ENCODE measurements around the gene IFI27.
A peak's percentile ranks its signal among the peaks of the same experiment; 100 is the strongest.

Gene IFI27

GRCh38 chr14:94081386-94081820 is 29.1 kb upstream of the IFI27 start:
- Histone ChIP-seq H3K4me3 (ENCODE audit: low read depth, low read length) (peak overlapping the region; percentile 93), H3K27ac (ENCODE audit: low read depth, low read length) (peak overlapping the region; percentile 35; the same call in 1 of the 2 replicates), H3K79me2 (ENCODE audit: control insufficient read depth, insufficient read depth, low read length, unreplicated experiment) (peaks cover 71% of the 10 kb centered on the region), H3K27me3 (ENCODE audit: insufficient read depth, low read length) (no peaks in the 10 kb centered on the region), H3K36me3 (ENCODE audit: insufficient read depth, low read length) (peaks cover 31% of the 10 kb centered on the region), H2AFZ (ENCODE audit: low read length, unreplicated experiment) (peak overlapping the region; percentile 92), H3K4me1 (ENCODE audit: control insufficient read depth, insufficient read depth, low read length, unreplicated experiment) (peaks cover 29% of the 10 kb centered on the region)

GRCh38 chr14:94087891-94088290 is 22.6 kb upstream of the IFI27 start:
- peaks cover 2% of the 10 kb centered on the region; the same call in 1 of the 2 replicates for H3K36me3 ChIP-seq (ENCODE audit: insufficient read depth, low read length)
- H2AFZ ChIP-seq (ENCODE audit: low read length, unreplicated experiment): no peak overlapping the region
- H3K4me1 ChIP-seq (ENCODE audit: control insufficient read depth, insufficient read depth, low read length, unreplicated experiment): peaks cover 20% of the 10 kb centered on the region
- no peak overlapping the region for H3K4me3 ChIP-seq (ENCODE audit: low read depth, low read length)
- peaks cover 19% of the 10 kb centered on the region for H3K79me2 ChIP-seq (ENCODE audit: control insufficient read depth, insufficient read depth, low read length, unreplicated experiment)
- H3K27ac ChIP-seq (ENCODE audit: low read depth, low read length): no peak overlapping the region
- H3K27me3 ChIP-seq (ENCODE audit: insufficient read depth, low read length): no peaks in the 10 kb centered on the region

DNA sequence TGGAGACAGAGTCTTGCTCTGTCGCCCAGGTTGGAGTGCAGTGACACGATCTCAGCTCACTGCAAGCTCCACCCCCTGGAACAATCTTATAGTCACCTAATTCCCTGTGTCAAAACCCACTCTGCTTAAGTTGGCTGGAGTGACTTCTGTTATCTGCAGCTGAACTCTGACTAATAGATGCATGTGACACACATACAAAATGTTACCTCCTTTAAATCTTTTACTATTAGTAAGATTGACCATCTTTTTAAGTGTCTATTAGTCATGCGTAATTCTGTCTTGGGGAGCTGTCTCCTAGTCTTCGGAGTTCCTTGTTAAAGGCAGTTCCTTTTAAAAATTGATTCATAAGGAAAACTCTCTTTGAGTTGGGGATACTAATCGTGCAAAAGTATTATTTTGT is 22.0 kb upstream of the IFI27 start:
- Histone ChIP-seq H3K27me3 (ENCODE audit: insufficient read depth, low read length) (no peaks in the 10 kb centered on the region), H3K4me3 (ENCODE audit: low read depth, low read length) (peak overlapping the region; percentile 18), H3K36me3 (ENCODE audit: insufficient read depth, low read length) (no peaks in the 10 kb centered on the region), H3K27ac (ENCODE audit: low read depth, low read length) (peak overlapping the region; percentile 28; the same call in 1 of the 2 replicates), H3K4me1 (ENCODE audit: control insufficient read depth, insufficient read depth, low read length, unreplicated experiment) (peaks cover 20% of the 10 kb centered on the region), H2AFZ (ENCODE audit: low read length, unreplicated experiment) (no peak overlapping the region), H3K79me2 (ENCODE audit: control insufficient read depth, insufficient read depth, low read length, unreplicated experiment) (peaks cover 14% of the 10 kb centered on the region)

DNA sequence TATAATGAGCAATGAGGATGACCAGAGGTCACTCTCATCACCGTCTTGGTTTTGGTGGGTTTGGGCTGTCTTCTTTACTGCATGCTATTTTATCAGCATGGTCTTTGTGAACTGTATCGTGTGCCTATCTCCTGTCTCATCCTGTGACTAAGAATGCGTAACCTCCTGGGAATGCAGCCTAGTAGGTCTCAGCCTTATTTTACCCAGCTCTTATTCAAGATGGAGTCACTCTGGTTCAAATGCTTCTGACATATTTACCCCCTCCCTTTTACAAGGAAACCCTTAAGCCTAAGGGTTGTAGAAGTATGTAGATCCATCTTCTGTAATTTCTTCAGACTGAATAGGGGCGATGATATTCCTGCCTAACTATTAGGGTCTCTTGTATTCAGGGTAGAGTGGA is 21.1 kb upstream of the IFI27 start:
- peaks cover 13% of the 10 kb centered on the region for H3K79me2 ChIP-seq (ENCODE audit: control insufficient read depth, insufficient read depth, low read length, unreplicated experiment)

GRCh38 chr14:94093418-94093817 is 17.1 kb upstream of the IFI27 start:
- peaks cover 13% of the 10 kb centered on the region for H3K4me1 ChIP-seq (ENCODE audit: control insufficient read depth, insufficient read depth, low read length, unreplicated experiment)
- H3K36me3 ChIP-seq (ENCODE audit: insufficient read depth, low read length): no peaks in the 10 kb centered on the region
- peaks cover 9% of the 10 kb centered on the region for H3K79me2 ChIP-seq (ENCODE audit: control insufficient read depth, insufficient read depth, low read length, unreplicated experiment)
- no peak overlapping the region for H3K4me3 ChIP-seq (ENCODE audit: low read depth, low read length)
- H3K27me3 ChIP-seq (ENCODE audit: insufficient read depth, low read length): no peaks in the 10 kb centered on the region
- H2AFZ ChIP-seq (ENCODE audit: low read length, unreplicated experiment): no peak overlapping the region
- H3K27ac ChIP-seq (ENCODE audit: low read depth, low read length): no peak overlapping the region

More for the DNA sequence above, 21.1 kb upstream of the IFI27 start:
- Histone ChIP-seq H3K27me3 (ENCODE audit: insufficient read depth, low read length) (no peaks in the 10 kb centered on the region), H2AFZ (ENCODE audit: low read length, unreplicated experiment) (no peak overlapping the region), H3K27ac (ENCODE audit: low read depth, low read length) (no peak overlapping the region), H3K36me3 (ENCODE audit: insufficient read depth, low read length) (no peaks in the 10 kb centered on the region), H3K4me1 (ENCODE audit: control insufficient read depth, insufficient read depth, low read length, unreplicated experiment) (peaks cover 20% of the 10 kb centered on the region), H3K4me3 (ENCODE audit: low read depth, low read length) (no peak overlapping the region)

DNA sequence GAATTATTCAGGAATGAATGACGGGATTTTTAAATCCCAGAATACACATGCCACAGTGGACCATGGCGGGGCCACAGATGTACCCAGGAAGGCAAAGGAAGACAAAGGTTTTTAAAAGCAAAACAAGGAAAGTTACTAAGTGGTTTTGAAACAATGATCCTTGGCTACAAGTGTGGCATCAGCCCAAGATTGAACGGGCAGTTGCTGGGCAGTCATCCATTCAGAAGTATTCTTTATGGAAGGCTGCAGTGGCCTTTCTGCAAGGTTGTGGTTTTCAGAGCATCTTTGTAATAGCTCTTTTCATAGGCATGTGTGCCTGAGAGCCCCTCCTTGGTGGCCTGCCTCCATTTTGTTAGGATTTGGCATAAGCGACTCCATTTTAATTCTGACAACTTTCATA is 13.4 kb upstream of the IFI27 start:
- Histone ChIP-seq H3K27ac (ENCODE audit: low read depth, low read length) (no peak overlapping the region), H3K4me3 (ENCODE audit: low read depth, low read length) (no peak overlapping the region), H3K4me1 (ENCODE audit: control insufficient read depth, insufficient read depth, low read length, unreplicated experiment) (peaks cover 11% of the 10 kb centered on the region), H3K79me2 (ENCODE audit: control insufficient read depth, insufficient read depth, low read length, unreplicated experiment) (peaks cover 5% of the 10 kb centered on the region), H3K27me3 (ENCODE audit: insufficient read depth, low read length) (no peaks in the 10 kb centered on the region), H2AFZ (ENCODE audit: low read length, unreplicated experiment) (no peak overlapping the region), H3K36me3 (ENCODE audit: insufficient read depth, low read length) (no peaks in the 10 kb centered on the region)

- no peak overlapping the region for H3K27ac ChIP-seq (ENCODE audit: low read depth, low read length)
- peaks cover 11% of the 10 kb centered on the region for H3K4me1 ChIP-seq (ENCODE audit: control insufficient read depth, insufficient read depth, low read length, unreplicated experiment)
- no peaks in the 10 kb centered on the region for H3K36me3 ChIP-seq (ENCODE audit: insufficient read depth, low read length)
- H3K27me3 ChIP-seq (ENCODE audit: insufficient read depth, low read length): no peaks in the 10 kb centered on the region
- H3K79me2 ChIP-seq (ENCODE audit: control insufficient read depth, insufficient read depth, low read length, unreplicated experiment): peaks cover 2% of the 10 kb centered on the region
- H2AFZ ChIP-seq (ENCODE audit: low read length, unreplicated experiment): no peak overlapping the region
- no peak overlapping the region for H3K4me3 ChIP-seq (ENCODE audit: low read depth, low read length)
Observed at GRCh38 chr14:94098326-94098992, 12.1 kb upstream of the IFI27 start.

DNA sequence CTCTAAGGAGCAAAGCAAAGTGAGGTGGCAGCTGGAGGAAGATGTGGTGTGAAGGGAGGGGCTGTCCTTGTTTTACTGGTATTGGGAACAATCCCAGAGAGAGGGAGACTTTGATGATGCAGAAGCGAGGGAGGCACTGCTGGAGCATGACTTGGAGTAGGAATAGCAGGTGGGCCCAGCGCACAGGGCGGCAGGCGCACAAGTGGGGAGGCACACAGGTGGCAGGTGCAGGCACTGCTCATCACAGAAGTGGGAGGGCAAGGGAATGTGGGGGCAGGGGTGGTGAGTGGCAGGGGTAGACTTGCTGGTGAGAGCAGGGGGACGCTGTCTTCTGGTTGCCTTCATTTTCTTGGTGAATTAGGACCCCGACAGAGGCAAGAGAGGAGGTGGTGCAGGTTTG is 11.5 kb upstream of the IFI27 start:
- Histone ChIP-seq H3K4me3 (ENCODE audit: low read depth, low read length) (no peak overlapping the region), H3K4me1 (ENCODE audit: control insufficient read depth, insufficient read depth, low read length, unreplicated experiment) (peaks cover 11% of the 10 kb centered on the region), H3K27ac (ENCODE audit: low read depth, low read length) (no peak overlapping the region), H3K79me2 (ENCODE audit: control insufficient read depth, insufficient read depth, low read length, unreplicated experiment) (no peaks in the 10 kb centered on the region), H3K27me3 (ENCODE audit: insufficient read depth, low read length) (no peaks in the 10 kb centered on the region), H2AFZ (ENCODE audit: low read length, unreplicated experiment) (no peak overlapping the region), H3K36me3 (ENCODE audit: insufficient read depth, low read length) (no peaks in the 10 kb centered on the region)

- peaks cover 11% of the 10 kb centered on the region for H3K4me1 ChIP-seq (ENCODE audit: control insufficient read depth, insufficient read depth, low read length, unreplicated experiment)
- H2AFZ ChIP-seq (ENCODE audit: low read length, unreplicated experiment): no peak overlapping the region
- no peaks in the 10 kb centered on the region for H3K79me2 ChIP-seq (ENCODE audit: control insufficient read depth, insufficient read depth, low read length, unreplicated experiment)
- no peaks in the 10 kb centered on the region for H3K36me3 ChIP-seq (ENCODE audit: insufficient read depth, low read length)
- no peak overlapping the region for H3K27ac ChIP-seq (ENCODE audit: low read depth, low read length)
- H3K4me3 ChIP-seq (ENCODE audit: low read depth, low read length): no peak overlapping the region
- H3K27me3 ChIP-seq (ENCODE audit: insufficient read depth, low read length): no peaks in the 10 kb centered on the region
Observed at GRCh38 chr14:94100847-94101246, 9.7 kb upstream of the IFI27 start.

GRCh38 chr14:94101748-94102147 is 8.8 kb upstream of the IFI27 start:
- H3K36me3 ChIP-seq (ENCODE audit: insufficient read depth, low read length): no peaks in the 10 kb centered on the region
- no peaks in the 10 kb centered on the region for H3K27me3 ChIP-seq (ENCODE audit: insufficient read depth, low read length)
- H3K4me3 ChIP-seq (ENCODE audit: low read depth, low read length): no peak overlapping the region
- no peaks in the 10 kb centered on the region for H3K79me2 ChIP-seq (ENCODE audit: control insufficient read depth, insufficient read depth, low read length, unreplicated experiment)
- H2AFZ ChIP-seq (ENCODE audit: low read length, unreplicated experiment): no peak overlapping the region
- peaks cover 11% of the 10 kb centered on the region for H3K4me1 ChIP-seq (ENCODE audit: control insufficient read depth, insufficient read depth, low read length, unreplicated experiment)
- H3K27ac ChIP-seq (ENCODE audit: low read depth, low read length): no peak overlapping the region

- Histone ChIP-seq H3K4me3 (ENCODE audit: low read depth, low read length) (no peak overlapping the region), H3K36me3 (ENCODE audit: insufficient read depth, low read length) (no peaks in the 10 kb centered on the region), H3K27ac (ENCODE audit: low read depth, low read length) (no peak overlapping the region), H3K4me1 (ENCODE audit: control insufficient read depth, insufficient read depth, low read length, unreplicated experiment) (peaks cover 11% of the 10 kb centered on the region), H2AFZ (ENCODE audit: low read length, unreplicated experiment) (no peak overlapping the region), H3K79me2 (ENCODE audit: control insufficient read depth, insufficient read depth, low read length, unreplicated experiment) (no peaks in the 10 kb centered on the region), H3K27me3 (ENCODE audit: insufficient read depth, low read length) (no peaks in the 10 kb centered on the region)
Observed at GRCh38 chr14:94102768-94103482, 7.6 kb upstream of the IFI27 start.

All from ACC112 (cell line).